ENCODE results near the gene GLG1.

GLG1 gene

DNA sequence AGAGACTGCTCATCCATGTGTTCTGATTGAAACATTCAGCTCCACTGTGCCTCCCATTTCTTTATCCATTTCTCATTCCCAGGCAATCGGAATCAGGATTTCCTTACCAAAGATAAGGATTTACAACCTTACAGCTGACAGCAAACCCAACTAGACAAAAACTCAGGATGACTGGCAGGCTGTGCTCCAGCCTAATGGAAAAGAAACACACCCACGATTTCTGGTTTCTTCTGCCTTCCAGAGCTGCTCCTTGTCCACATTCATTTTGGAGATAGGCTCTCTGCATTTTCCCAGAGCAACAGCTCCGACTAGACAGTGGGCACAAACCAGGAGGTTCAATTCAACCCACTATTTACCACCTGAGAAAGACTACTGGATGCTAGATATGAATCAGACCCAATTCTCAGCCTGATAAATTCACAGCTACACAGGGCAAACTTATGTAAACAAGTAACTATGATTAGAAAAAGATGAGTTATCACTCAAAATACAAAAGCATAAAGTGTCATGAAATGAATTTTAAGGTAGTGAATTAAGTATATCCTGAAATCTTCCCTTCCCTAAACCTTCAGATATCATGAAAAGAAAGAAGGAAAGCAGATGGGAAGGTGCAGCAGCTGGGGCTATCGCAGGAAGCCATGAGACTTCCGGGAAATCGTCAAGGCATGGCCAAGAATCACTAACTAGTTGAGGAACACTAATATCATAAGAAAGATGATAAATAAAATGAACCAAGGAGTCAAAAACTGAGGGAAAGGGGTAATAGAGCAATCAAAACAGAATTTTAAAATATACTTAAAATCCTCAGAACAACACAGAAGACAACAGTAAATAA lies 140.8 kb downstream of the GLG1 start:
- no peak for DNase-seq (ENCODE audit: low read depth in 1 of 2, low spot score in 1 of 2)
- TF ChIP-seq JUND (IDR thresholded peaks at IDR 0.05; ENCODE audit: low read depth): no peak
- in situ Hi-C loops (cut with HindIII; ENCODE audit: low pct_unique_long_range_greater_than_20kb, low sequenced_read_pairs): no loop called here

DNA sequence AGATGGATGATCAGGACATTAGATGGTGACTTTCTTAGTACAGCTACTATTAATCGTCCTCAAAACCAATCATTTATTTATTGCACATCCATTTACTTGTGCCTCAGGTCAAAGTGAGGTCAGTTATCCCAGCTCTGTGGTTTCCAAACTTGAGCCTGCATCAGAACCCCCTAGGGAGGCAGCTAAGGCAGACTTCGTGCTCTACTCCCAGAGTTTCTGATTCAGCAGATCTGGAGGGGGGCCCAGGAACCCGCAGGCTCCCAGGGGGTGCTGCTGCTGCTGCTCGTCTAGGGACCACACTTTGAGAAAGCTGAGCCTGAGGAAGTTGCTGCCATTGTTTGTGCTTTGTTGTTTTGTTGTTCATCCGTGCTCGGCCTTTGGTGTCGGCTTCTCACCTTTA lies 141.6 kb downstream of the GLG1 start:
- TF ChIP-seq JUND (IDR thresholded peaks at IDR 0.05; ENCODE audit: low read depth): no peak
- in situ Hi-C loops (cut with HindIII; ENCODE audit: low pct_unique_long_range_greater_than_20kb, low sequenced_read_pairs): no loop called here
- DNase-seq (ENCODE audit: low read depth in 1 of 2, low spot score in 1 of 2): no peak

DNA sequence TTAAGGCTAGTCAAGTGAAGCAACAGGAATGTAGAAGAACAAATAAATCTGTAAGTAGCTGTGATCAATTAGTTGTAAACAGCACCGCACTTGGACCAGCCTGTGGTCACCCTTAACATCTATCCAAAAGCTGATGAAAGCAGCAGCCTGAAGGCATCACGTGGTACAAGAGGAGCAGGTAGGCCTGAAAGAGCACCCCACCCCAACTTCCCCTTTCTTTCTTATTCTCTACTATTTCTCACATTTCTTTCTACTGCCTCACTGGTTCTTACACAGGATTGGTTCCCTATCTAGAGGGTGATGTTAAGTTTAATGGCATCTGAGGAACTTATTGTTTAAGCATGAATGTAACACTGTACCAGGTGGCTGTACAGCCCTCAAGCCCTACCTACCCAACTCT lies 143.0 kb downstream of the GLG1 start:
- in situ Hi-C loops (cut with HindIII; ENCODE audit: low pct_unique_long_range_greater_than_20kb, low sequenced_read_pairs): no loop called here
- no peak for DNase-seq (ENCODE audit: low read depth in 1 of 2, low spot score in 1 of 2)
- no peak for TF ChIP-seq JUND (IDR thresholded peaks at IDR 0.05; ENCODE audit: low read depth)

DNA sequence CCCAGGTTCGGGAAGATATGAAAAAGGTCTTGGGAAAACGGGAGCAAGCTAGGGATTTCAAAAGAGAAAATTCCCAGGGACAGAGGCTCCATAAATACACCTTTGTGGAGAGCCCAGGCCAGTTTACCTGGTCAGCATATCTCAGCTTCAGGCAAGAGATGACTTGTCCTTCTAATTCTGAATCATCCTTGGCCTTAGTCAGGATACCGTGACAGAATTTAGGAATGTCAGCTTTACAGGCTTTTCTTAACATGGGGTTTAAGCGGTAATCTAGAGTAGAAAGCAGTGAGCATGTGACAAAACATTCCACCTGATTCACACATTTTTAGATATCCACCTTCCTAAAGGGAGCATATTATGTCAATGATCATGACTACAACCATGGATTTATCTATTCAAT lies 144.6 kb downstream of the GLG1 start:
- in situ Hi-C loops (cut with HindIII; ENCODE audit: low pct_unique_long_range_greater_than_20kb, low sequenced_read_pairs): no loop called here
- DNase-seq (ENCODE audit: low read depth in 1 of 2, low spot score in 1 of 2): no peak
- no peak for TF ChIP-seq JUND (IDR thresholded peaks at IDR 0.05; ENCODE audit: low read depth)

DNA sequence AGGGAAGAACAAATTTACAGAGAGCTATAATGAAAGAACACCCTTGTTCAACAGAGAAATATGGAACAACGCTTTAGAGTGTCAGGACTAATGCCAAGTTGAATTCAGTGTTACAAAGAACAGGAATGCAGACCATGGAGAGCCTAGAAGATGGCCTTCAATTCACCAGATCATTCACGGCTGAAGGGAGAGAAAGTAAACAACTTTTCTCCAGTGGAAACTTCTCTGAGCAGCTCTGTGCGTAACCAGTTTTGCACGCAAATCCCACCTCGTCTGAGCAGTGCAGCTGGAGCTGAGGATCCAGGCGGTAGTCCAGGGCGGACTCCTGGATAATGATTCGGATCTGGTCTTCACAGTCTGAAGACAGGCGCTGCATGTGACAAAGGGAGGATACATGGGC lies 145.1 kb downstream of the GLG1 start:
- in situ Hi-C loops (cut with HindIII; ENCODE audit: low pct_unique_long_range_greater_than_20kb, low sequenced_read_pairs): no loop called here

DNA sequence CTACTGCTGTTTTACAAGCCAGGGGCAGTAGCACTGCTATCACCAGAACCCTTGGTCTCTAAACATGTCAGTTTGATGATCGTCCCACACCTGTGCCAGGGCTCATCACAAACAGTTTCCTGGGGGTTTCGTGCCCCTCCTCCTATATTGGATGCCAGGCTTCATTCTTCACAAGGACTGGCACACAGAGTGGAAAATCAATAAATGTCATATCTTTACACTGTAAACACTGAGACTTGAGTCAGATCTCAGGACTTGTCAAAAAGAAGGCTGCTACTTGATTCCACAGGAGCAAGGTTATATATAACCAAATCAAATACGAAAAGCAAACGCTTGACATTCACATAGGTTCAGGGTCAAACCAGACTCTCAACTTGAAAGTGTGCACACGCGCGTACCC lies 146.4 kb downstream of the GLG1 start:
- no peak for DNase-seq (ENCODE audit: low read depth in 1 of 2, low spot score in 1 of 2)
- in situ Hi-C loops (cut with HindIII; ENCODE audit: low pct_unique_long_range_greater_than_20kb, low sequenced_read_pairs): no loop called here
- TF ChIP-seq JUND (IDR thresholded peaks at IDR 0.05; ENCODE audit: low read depth): no peak

More for the DNA sequence above, 145.1 kb downstream of the GLG1 start:
- no peak for DNase-seq (ENCODE audit: low read depth in 1 of 2, low spot score in 1 of 2)
- no peak for TF ChIP-seq JUND (IDR thresholded peaks at IDR 0.05; ENCODE audit: low read depth)

DNA sequence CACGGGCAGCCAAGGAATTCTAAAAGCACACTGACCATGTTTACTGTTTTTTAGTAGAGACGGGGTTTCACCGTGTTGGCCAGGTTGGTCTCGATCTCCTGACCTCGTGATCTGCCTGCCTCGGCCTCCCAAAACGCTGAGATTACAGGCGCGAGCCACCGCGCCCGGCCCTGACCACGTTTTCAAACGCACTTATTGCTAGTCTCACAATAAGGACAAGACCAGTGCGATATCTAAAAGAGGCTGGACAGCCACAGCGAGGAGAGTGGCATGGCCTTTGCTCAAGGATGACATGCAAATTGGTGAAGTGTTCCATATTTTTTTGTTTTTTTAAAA lies 150.7 kb downstream of the GLG1 start:
- no peak for DNase-seq (ENCODE audit: low read depth in 1 of 2, low spot score in 1 of 2)
- in situ Hi-C loops (cut with HindIII; ENCODE audit: low pct_unique_long_range_greater_than_20kb, low sequenced_read_pairs): no loop called here
- no peak for TF ChIP-seq JUND (IDR thresholded peaks at IDR 0.05; ENCODE audit: low read depth)

DNA sequence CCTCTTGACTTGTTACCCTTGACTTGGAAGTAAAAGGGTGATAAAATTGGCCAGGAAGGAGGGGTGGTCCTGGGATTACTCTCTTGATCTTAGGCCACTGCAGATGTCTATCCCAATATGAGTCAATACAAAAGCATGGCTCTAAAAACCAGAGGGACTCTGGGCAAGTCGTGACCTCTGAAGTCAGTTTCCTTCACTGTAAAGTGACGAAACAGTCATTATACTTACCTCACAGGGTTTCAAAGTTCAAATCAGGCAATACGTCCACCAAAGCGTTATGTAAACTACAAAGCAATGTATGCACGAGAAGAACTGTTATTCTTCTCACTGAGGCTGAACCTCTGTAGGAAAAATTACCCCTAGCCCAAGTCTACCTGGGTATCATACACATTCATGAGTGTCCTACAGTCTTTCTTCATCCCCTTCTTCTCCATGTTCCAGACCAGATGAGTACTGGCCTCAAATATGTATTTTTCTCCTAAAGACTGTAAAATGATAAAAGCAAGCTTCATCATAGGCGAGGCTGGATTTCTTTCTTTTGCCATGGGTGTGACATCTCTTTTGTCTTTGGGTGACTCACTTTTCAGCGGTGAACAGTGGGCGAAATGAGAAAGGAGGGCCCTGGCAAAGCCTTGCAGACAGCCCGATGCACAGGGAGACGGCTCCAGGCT lies 151.2 kb downstream of the GLG1 start:
- in situ Hi-C loops (cut with HindIII; ENCODE audit: low pct_unique_long_range_greater_than_20kb, low sequenced_read_pairs): no loop called here
- DNase-seq (ENCODE audit: low read depth in 1 of 2, low spot score in 1 of 2): no peak
- no peak for TF ChIP-seq JUND (IDR thresholded peaks at IDR 0.05; ENCODE audit: low read depth)

DNA sequence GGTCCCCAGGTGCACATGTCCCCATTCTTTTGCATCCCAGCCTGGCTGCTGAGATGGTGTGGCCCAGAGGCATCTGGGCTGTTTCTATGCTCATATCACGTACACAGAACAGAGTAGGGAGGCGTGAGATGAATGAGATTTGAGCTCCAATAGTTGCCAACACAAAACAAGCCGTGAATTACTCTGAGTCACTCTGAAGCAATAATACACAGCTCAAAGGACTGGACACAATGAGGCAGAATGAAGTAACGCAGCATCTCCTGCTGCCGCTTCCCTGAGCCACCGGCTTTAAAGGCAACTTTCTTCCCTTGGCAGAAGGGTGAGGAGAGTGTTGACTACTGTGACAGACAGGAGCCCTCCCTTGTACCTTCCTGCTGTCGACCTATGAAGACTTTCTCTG lies 151.7 kb downstream of the GLG1 start:
- no peak for TF ChIP-seq JUND (IDR thresholded peaks at IDR 0.05; ENCODE audit: low read depth)
- DNase-seq (ENCODE audit: low read depth in 1 of 2, low spot score in 1 of 2): no peak
- in situ Hi-C loops (cut with HindIII; ENCODE audit: low pct_unique_long_range_greater_than_20kb, low sequenced_read_pairs): no loop called here

DNA sequence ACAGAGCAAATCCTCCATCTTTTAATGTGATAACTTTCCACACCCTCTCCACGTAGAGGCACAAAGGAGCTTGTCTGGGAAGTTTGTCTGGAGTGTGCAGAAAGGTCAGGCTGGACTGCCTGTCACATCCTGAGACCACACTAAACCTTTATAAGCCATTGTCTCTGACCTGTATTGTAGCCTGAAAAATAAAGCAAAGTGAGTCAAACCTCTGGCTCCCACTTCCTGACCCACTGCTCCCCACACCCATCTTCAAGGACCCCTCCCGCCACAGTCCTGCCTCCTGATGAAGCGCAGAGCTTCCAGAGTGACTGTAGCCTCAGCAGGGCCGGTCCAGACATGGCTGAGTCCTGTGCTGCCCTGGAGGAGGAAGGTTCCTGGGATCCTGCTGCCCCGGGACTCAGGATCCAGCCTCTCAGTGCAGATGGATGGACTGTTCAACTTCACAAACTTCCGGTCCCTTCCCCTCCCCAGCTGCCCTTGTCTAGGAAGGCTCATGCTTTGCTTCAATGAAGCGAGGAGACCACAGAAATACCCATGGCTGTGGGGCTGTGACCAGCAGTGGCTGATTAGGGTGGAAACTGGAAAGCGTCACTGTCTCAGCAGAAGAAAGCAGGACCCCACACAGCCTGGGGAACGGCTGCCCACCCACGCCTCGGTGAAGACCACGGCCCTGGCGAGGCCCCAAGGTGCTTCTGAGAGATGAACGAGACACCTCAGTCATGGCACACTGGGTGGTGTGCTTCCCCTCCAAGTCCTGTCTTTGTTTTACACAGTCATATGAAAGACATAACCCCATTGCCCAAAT lies 154.8 kb downstream of the GLG1 start:
- DNase-seq (ENCODE audit: low read depth in 1 of 2, low spot score in 1 of 2): no peak
- in situ Hi-C loops (cut with HindIII; ENCODE audit: low pct_unique_long_range_greater_than_20kb, low sequenced_read_pairs): no loop called here
- TF ChIP-seq JUND (IDR thresholded peaks at IDR 0.05; ENCODE audit: low read depth): no peak

DNA sequence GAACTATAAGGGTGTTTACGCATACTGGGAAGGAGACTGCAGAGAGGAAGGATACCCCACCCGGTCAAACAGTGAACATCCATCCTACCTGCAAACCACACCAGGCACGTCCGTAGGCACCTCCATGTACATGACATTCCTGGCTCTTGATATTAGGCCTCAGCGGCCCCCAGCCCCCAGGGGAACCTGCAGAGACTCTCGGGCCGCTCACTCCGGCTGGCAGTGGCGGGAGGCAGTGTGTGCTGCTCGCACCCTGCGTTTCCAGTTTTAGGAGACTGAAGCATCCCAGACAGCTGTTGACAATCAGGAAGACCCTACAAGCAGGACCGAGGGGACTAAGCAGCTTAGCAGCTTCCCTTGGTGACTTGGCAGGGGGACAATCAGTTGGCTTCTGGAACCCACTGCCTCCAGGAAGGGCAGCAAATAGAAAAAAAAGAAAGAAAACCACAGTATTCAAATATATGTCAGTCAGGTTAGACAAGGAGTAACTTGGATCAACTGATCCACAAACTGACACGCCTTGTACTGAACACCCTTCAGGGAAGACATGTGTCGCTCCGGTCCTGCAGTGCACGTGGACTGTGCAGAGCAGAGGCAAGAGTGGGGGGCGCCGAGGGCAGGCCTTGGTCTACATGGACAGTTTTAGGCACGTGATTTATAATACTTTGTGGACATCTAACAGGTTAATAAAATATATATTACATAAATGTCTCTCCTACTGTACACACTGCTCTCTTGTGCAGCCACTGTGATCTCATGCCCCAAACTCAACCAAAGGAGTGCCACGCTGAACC lies 155.8 kb downstream of the GLG1 start:
- no peak for TF ChIP-seq JUND (IDR thresholded peaks at IDR 0.05; ENCODE audit: low read depth)
- in situ Hi-C loops (cut with HindIII; ENCODE audit: low pct_unique_long_range_greater_than_20kb, low sequenced_read_pairs): no loop called here
- no peak for DNase-seq (ENCODE audit: low read depth in 1 of 2, low spot score in 1 of 2)

DNA sequence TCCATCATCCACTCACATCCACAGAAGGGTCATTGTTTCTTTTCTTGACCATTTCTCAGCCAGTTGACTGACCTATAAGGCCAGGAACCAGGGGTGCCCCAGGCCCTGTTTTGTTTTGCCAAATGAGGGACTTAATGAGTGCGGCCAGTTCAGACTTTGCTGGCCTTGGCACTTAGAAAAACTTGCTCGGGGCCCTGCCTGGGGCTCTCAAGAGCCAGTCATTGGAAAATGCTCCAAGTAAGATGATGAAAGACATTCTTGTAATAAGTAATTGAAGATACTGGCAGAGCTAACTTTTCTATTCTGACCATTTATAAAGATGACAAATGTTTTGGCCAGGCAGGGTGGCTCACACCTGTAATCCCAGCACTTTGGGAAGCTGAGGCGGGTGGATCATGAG lies 156.7 kb downstream of the GLG1 start:
- DNase-seq (ENCODE audit: low read depth in 1 of 2, low spot score in 1 of 2): no peak
- TF ChIP-seq JUND (IDR thresholded peaks at IDR 0.05; ENCODE audit: low read depth): no peak
- in situ Hi-C loops (cut with HindIII; ENCODE audit: low pct_unique_long_range_greater_than_20kb, low sequenced_read_pairs): no loop called here

Data from T47D (cell line).